Gastroesophageal sphincter (tissue), 3 donors: ENCODE results near the gene GPR39.

Source experiments
- EP300 ChIP-seq: sonication (generic); formaldehyde crosslinking; IDR thresholded peaks from one replicate; pipeline ENCODE4 v1.6.1; 2017; ENCODE audit warnings: antibody characterized with exemption, mild to moderate bottlenecking
- POLR2A ChIP-seq, 2 donors: fragments of 450-650 bp; IDR thresholded peaks; one replicate each; pipeline ENCODE4 v1.6.1; 2017; ENCODE audit warnings: antibody characterized with exemption in 2 of 2, mild to moderate bottlenecking in 2 of 2, moderate library complexity in 1 of 2
- POLR2AphosphoS5 ChIP-seq: sonication (generic); formaldehyde crosslinking; IDR thresholded peaks from one replicate; pipeline ENCODE4 v1.6.1; 2017; ENCODE audit warnings: antibody characterized with exemption
- TF ChIP-seq, protein P1 (sequence below), 4 experiments: fragments of 200-600 bp in 2 of 4; fragments of 450-650 bp in 2 of 4; sonication (generic) in 1 of 4; IDR thresholded peaks; one replicate each; pipeline ENCODE4 v1.5.1; 2017 to 2019; ENCODE audit warnings: antibody characterized with exemption in 4 of 4, mild to moderate bottlenecking in 2 of 4, moderate library complexity in 2 of 4

- TF ChIP-seq POLR2A (IDR thresholded peaks at IDR 0.05) = no peak
- no peak for TF ChIP-seq POLR2AphosphoS5
- TF ChIP-seq, protein P1, sequence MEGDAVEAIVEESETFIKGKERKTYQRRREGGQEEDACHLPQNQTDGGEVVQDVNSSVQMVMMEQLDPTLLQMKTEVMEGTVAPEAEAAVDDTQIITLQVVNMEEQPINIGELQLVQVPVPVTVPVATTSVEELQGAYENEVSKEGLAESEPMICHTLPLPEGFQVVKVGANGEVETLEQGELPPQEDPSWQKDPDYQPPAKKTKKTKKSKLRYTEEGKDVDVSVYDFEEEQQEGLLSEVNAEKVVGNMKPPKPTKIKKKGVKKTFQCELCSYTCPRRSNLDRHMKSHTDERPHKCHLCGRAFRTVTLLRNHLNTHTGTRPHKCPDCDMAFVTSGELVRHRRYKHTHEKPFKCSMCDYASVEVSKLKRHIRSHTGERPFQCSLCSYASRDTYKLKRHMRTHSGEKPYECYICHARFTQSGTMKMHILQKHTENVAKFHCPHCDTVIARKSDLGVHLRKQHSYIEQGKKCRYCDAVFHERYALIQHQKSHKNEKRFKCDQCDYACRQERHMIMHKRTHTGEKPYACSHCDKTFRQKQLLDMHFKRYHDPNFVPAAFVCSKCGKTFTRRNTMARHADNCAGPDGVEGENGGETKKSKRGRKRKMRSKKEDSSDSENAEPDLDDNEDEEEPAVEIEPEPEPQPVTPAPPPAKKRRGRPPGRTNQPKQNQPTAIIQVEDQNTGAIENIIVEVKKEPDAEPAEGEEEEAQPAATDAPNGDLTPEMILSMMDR (IDR thresholded peaks at IDR 0.05) = no peak
- no peak for TF ChIP-seq EP300
Measured at GRCh38 chr2:132518302-132518701, 101.7 kb downstream of the GPR39 start.
